AG04449 (cell line): ENCODE data around the gene CRLF1.

Experiments used
- CTCF ChIA-PET: fragments of 350-600 bp; formaldehyde crosslinking; extraction: SDS; loops from one replicate; lab custom pipeline; 2021; ENCODE audit warnings: antibody characterized with exemption; lab: Yijun Ruan, JAX
- POLR2A ChIA-PET: fragments of 400-600, 350-600 bp; formaldehyde crosslinking; extraction: SDS; loops from one replicate; lab custom pipeline; 2020; ENCODE audit warnings: antibody characterized with exemption, inconsistent platforms; lab: Yijun Ruan, JAX
- DNase-seq: peaks from one replicate; pipeline ENCODE4 v3.0.0-alpha.2; 2010; ENCODE audit warnings: low read depth, low spot score
- H3K4me3 ChIP-seq: 2 replicates; pipeline ENCODE4 v1.5.1; 2011; ENCODE audit warnings: low read depth, mild to moderate bottlenecking, control low read depth, low read length
- CTCF ChIP-seq: IDR thresholded peaks from one replicate; pipeline ENCODE4 v1.5.1; 2011; ENCODE audit warnings: mild to moderate bottlenecking, moderate library complexity, low read length, control low read depth, inconsistent platforms; ENCODE audit not compliant: insufficient read depth; ENCODE audit errors: missing control alignments

Gene CRLF1

GRCh38 chr19:18647371-18647767 is 40.8 kb upstream of the CRLF1 start:
- no peak for DNase-seq
- no peak for TF ChIP-seq CTCF
- no peak overlapping the region for H3K4me3 ChIP-seq
- POLR2A ChIA-PET, result no interaction called here
- CTCF ChIA-PET, result no interaction called here

- no peak overlapping the region for H3K4me3 ChIP-seq
- DNase-seq, result no peak
- POLR2A ChIA-PET, result no interaction called here
- CTCF ChIA-PET, result no interaction called here
- no peak for TF ChIP-seq CTCF
Observed at GRCh38 chr19:18646535-18647370, 40.2 kb upstream of the CRLF1 start.

- ChIA-PET CTCF (no interaction called here), POLR2A (no interaction called here)
- no peak for DNase-seq
- no peak overlapping the region for H3K4me3 ChIP-seq
- no peak for TF ChIP-seq CTCF
Observed at GRCh38 chr19:18645035-18645511, 38.5 kb upstream of the CRLF1 start.

- CTCF ChIA-PET, result no interaction called here
- no peak for TF ChIP-seq CTCF
- no peak for DNase-seq
- POLR2A ChIA-PET, result no interaction called here
- no peak overlapping the region for H3K4me3 ChIP-seq
Observed at GRCh38 chr19:18644196-18645034, 37.8 kb upstream of the CRLF1 start.

- no peak overlapping the region for H3K4me3 ChIP-seq
- ChIA-PET POLR2A (no interaction called here), CTCF (interaction anchor here (2.3 kb wide), 1 partner anchor 207 kb away, joined by 6 read pairs; no protein-coding TSS in a partner anchor)
- DNase-seq, result no peak
- no peak for TF ChIP-seq CTCF
Observed at GRCh38 chr19:18639706-18640243, 33.2 kb upstream of the CRLF1 start.
